GM21717 (cell line): ENCODE results near the gene PAGE3.

Source experiments
- ATAC-seq: cut with Tn5 transposase; IDR thresholded peaks from one replicate; pipeline ENCODE4 v1.9.1; 2021; ENCODE audit warnings: mild to moderate bottlenecking, moderate library complexity; ENCODE audit not compliant: unreplicated experiment

Gene PAGE3, protein sequence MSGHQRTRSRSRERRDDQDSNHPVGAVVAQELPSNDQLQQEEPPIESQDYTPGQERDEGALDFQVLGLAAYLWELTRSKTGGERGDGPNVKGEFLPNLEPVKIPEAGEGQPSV

DNA sequence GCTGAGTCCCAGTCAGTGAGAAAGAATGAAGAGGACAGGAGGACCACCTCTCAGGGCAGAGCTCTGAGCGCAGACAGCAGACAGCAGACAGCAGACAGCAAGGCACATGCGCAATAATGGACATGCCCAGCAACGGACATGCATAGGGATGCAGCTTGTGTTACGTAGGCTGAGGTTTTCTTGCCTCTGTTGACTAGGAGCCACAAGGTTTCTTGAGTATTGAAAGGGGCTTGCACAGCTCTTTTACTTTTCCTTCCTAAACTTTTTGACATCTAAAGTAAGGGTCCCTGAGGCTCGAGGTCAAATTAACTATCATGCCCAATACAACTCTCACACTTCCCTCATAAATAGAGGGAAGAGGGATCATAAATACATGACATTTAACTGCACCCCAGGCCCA is at the start of gene PAGE3:
Gene PAGE3, minus strand, starts transcription at position 101 of the 400 bp plus-strand sequence. CDS start 1,013 bp downstream, outside the sequence.
- ATAC-seq: no peak

DNA sequence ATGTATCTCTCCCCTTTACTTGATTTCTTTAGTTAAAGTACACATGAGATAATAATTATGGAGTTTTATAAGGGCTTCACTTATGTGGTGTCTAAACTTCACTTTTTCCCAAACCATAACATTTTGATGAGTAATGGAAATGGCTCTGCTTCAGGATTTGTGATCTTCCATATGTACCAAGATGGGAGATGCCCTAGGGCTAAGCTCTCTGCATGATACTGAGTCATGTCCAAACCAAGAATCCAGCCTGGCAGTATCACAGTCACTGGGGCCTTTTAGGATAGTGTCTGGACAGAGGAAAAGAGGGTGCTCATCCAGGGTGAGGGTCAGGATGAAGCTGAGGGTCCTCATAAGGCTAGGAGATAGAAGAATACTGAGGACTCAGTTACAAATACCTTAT is 47.9 kb upstream of the PAGE3 start:
- no peak for ATAC-seq

DNA sequence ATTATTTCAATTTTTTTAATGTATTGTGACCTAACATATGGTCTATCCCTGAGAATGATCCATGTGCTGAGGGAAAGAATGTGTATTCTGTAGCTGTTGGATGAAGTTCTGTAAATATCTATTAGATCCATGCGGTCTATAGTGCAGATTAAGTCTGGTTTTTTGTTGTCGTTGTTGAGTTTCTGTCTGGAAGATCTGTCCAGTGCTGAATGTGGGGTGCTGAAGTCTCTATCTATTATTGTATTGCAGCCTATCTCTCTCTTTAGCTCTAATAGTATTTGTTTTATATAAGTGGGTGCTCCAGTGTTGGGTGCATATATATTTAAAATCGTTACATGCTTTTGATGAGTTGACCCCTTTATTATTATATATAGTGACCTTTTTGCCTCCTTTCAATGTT is 26.2 kb upstream of the PAGE3 start:
- ATAC-seq: no peak

DNA sequence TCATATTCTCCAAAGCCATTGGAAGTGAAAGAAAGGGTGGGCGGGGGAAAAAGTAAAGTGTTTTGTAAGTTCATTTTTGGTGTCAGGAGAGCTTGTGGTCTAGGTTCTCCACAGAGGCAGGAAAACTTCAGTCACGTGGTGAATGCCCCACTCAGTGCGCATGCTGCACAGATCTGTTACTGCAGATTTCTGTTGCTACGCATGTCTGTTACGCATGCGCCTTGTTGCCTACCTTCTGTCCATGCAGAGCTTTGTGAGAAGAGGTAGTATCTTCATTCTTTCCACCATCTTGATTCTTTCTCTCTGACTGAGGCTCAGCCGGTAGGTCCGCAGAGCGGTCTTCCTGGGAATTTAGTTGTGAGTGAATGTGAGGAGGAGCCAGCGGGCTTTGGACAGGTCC is 15.1 kb upstream of the PAGE3 start:
- no peak for ATAC-seq

DNA sequence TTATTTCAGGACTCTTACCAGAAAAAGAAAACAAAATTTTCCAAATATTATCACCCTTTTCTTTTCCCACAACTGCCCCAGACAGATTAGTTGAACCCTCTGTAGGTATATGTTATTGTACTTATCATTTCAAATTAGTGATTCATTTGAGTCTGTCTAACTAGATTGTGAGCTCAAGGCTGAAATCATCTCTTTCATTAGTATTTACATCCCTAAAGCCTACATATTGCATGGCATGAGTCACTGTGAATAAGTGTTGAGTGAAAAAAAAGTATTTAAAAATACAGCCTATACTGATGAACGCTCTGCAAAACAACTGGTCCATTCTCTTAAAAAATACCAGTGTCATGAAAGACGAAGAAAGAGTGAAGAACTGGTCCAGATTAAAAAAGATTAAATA is 3.9 kb downstream of the PAGE3 start:
- ATAC-seq: no peak

DNA sequence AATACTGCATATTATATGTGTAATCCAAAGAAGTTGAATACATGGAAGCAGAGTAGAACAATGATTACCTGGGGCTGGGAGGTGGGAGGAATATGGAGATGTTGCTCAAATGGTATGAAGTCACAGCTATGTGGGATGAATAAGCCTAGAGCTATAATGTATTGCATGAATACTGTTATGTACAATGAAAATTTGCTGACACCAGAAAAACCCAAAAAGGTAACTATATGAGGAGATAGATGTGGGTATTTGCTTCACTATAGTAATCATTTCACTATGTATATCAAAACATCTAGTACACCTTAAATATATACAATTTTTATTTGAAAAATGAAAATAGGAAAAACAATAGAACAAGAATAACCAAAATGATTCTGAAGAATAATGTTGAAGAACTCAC is 11.2 kb downstream of the PAGE3 start:
- ATAC-seq: no peak

DNA sequence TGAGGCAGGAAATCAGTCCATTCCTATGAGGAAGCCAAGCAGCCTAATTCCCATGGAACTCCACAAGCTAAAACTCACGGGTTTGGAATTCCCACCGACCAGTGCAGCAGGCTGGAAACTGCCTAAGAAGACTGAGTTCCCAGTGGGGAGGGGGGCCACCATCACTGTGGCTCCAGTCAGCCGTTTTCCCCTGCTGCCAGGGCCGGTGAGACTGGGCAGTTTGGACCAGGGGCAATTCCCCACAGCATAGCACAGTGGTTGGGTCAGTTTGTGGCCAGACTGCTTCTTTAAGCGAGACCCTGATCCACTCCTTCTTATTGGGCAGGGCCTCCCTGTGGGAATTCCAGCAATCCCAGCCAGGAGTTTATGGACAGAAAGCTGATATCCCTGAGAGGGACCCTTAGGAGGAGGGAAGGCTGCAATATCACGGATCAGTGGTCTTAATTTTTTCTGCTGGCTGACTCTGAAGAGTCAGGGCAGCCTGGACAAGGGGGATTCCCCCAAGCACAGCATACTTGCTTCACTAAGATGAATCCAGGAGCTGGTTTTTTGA is 23.9 kb downstream of the PAGE3 start:
- ATAC-seq: no peak

DNA sequence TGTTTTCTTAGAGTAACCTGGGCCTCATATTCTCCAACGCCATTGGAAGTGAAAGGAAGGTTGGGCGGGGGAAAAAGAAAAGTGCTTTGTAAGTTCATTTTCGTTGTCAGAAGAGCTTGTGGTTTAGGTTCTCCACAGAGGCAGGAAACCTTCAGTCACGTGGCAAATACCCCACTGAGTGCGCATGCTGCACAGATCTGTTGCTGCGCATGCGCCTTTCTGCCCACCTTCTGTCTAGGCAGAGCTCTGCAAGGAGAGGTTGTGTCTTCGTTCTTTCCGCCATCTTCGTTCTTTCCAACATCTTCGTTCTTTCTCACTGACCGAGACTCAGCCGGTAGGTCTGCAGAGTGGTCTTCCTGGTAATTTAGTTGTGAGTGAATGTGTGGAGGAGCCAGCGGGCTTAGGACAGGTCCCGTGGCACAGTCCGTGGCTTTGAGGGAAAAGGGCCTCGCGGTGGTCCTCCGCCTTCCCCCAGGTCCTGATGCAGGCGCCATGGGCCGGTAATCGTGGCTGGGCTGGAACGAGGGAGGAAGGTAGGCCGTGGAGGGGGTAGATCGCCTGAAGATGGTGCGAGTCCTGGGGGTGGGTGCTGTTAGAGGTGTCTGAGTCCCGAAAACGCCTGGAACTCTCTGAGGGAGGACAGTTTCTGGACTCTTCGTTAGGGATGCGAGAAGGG is 44.5 kb downstream of the PAGE3 start, which contains the start of gene PAGE5:
Gene PAGE5, plus strand, starts transcription at position 228 of the 676 bp plus-strand sequence. CDS start 1,037 bp downstream, outside the sequence.
- ATAC-seq: no peak

DNA sequence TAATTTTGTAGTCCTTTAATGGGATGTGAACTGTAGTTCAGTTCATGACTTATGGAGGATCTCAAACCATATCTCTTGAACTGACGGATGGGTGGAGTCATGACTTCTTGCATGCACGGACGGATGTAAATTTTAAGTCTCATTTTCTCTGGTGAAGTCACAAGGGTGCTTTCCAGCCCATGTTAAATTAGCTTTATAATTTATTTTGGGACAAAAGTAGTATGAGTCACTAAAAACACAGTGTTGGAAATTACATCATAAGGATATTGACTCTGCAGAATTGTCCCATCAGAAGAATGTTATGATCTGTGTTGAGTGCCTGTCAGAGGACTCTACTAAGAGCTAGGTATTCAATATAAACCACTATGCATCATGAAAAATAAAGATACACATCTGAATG is 51.3 kb downstream of the PAGE3 start:
- no peak for ATAC-seq

DNA sequence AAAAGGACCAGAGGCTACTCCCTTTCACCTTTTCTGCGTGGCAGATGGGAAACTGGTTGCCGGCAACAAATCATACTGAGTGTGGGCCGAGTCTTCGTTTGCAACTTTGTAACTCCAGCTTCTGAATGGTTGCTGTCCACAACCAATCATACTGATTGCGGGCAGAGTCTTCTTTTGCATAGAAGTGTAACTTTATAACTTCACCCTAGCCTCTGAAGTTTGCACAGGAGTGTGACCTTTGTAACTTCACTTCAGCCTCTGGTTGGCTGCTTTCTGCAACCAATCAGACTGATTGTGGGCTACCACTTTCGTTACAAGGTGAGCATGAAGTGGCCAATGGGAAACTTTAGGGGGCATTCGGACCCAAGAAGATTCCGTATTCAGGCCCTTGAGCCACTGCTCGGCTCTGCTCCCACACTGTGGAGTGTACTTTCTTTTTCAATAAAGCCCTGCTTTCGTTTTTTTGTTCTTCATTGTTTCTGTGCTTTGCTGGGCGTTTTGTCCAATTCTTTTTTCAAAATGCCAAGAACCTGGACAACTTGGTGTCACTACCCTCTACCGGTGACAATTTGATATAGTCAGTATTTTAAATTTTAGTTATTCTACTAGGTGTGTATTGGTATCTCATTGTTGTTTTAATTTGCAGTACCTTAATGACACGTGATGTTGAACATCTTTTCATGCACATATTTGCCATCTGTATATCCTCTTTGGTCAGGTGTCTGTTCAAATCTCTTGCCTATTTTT is 53.6 kb downstream of the PAGE3 start:
- ATAC-seq: no peak
